ENCODE data around the gene NFIB.

DNA sequence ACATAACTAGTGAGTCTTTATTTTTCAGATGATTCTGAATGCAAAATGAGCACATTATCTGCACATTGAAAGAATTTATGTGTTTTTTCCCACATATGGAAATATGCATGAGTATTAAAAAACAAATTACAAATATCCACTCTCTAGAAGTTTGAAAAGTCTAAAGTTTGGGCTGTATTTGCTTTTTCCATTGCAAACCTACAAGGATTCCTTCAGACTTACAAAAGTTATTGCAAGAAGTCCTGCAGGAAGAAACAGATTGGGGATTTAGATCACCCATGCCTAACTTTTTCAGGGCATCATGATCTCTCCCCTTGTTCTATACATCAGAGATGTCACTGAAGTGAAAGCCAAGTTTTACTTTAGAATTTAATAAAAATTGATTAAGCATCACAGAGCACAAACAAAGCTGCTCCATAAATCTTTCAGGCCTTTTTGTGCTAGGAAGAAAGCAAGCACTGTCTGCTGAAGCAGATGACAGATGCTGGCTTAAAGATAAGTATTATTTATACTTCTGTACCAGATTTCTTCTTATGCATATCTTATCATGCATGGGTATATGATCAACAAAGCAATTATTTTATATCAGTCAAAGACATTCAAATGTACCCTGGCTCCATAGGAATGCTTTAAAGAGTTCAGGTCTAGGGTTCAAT, 71.7 kb downstream of the NFIB start:
- TF ChIP-seq CHD1 (IDR thresholded peaks at IDR 0.05; ENCODE audit: low read depth, low read length) (no peak), SMC3 (IDR thresholded peaks at IDR 0.05; ENCODE audit: low read depth, low read length) (no peak)
- TF ChIP-seq, protein P1, sequence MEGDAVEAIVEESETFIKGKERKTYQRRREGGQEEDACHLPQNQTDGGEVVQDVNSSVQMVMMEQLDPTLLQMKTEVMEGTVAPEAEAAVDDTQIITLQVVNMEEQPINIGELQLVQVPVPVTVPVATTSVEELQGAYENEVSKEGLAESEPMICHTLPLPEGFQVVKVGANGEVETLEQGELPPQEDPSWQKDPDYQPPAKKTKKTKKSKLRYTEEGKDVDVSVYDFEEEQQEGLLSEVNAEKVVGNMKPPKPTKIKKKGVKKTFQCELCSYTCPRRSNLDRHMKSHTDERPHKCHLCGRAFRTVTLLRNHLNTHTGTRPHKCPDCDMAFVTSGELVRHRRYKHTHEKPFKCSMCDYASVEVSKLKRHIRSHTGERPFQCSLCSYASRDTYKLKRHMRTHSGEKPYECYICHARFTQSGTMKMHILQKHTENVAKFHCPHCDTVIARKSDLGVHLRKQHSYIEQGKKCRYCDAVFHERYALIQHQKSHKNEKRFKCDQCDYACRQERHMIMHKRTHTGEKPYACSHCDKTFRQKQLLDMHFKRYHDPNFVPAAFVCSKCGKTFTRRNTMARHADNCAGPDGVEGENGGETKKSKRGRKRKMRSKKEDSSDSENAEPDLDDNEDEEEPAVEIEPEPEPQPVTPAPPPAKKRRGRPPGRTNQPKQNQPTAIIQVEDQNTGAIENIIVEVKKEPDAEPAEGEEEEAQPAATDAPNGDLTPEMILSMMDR (conservative IDR thresholded peaks at IDR 0.05; ENCODE audit: low read depth, low read length), result no peak
